Inflammatory macrophage treated with lipopolysaccharide for 1 hour (primary cell): Measurements from ENCODE around the gene ARPP21.

Experiments
- DNase-seq, 2 donors: peaks; one replicate each; pipeline ENCODE4 v3.0.0-alpha.2; 2020 to 2022

The ARPP21 gene

GRCh38 chr3:35739964-35740527 lies 100.7 kb downstream of the ARPP21 start:
- DNase-seq: no peak

GRCh38 chr3:35743218-35743617 lies 103.9 kb downstream of the ARPP21 start:
- no peak for DNase-seq

- no peak for DNase-seq
Measured at GRCh38 chr3:35744419-35744818, 105.1 kb downstream of the ARPP21 start.

GRCh38 chr3:35745351-35745750 lies 106.0 kb downstream of the ARPP21 start:
- no peak for DNase-seq

- no peak for DNase-seq
Measured at GRCh38 chr3:35745802-35746484, 106.6 kb downstream of the ARPP21 start.

GRCh38 chr3:35746492-35746891 lies 107.2 kb downstream of the ARPP21 start:
- DNase-seq: no peak

- DNase-seq: no peak
Measured at GRCh38 chr3:35748144-35748543, 108.8 kb downstream of the ARPP21 start.

- DNase-seq: no peak
Measured at GRCh38 chr3:35751207-35751606, 111.9 kb downstream of the ARPP21 start.

GRCh38 chr3:35757991-35758757 lies 118.8 kb downstream of the ARPP21 start:
- DNase-seq: no peak

- DNase-seq: no peak
Measured at GRCh38 chr3:35760146-35760545, 120.8 kb downstream of the ARPP21 start.

GRCh38 chr3:35761311-35761710 lies 122.0 kb downstream of the ARPP21 start:
- no peak for DNase-seq

GRCh38 chr3:35772381-35773015 lies 133.2 kb downstream of the ARPP21 start:
- no peak for DNase-seq

GRCh38 chr3:35773417-35773816 lies 134.1 kb downstream of the ARPP21 start:
- no peak for DNase-seq

- no peak for DNase-seq
Measured at GRCh38 chr3:35776346-35776745, 137.0 kb downstream of the ARPP21 start.

- DNase-seq: no peak
Measured at GRCh38 chr3:35777065-35777464, 137.7 kb downstream of the ARPP21 start.

GRCh38 chr3:35777563-35778554 lies 138.5 kb downstream of the ARPP21 start:
- no peak for DNase-seq

GRCh38 chr3:35779611-35780010 lies 140.3 kb downstream of the ARPP21 start:
- DNase-seq: no peak

GRCh38 chr3:35780800-35781199 lies 141.5 kb downstream of the ARPP21 start:
- no peak for DNase-seq

- DNase-seq: no peak
Measured at GRCh38 chr3:35781558-35781957, 142.2 kb downstream of the ARPP21 start.

- no peak for DNase-seq
Measured at GRCh38 chr3:35782355-35782754, 143.0 kb downstream of the ARPP21 start.

GRCh38 chr3:35784169-35784568 lies 144.8 kb downstream of the ARPP21 start:
- no peak for DNase-seq

GRCh38 chr3:35785234-35785888 lies 146.0 kb downstream of the ARPP21 start:
- DNase-seq: no peak
